NCI-H1436 (cell line): Measurements from ENCODE around the gene SAYSD1.

Experiments used
- DNase-seq: peaks from one replicate; lab custom pipeline; 2025; lab: John Stamatoyannopoulos, UW

The SAYSD1 gene

DNA sequence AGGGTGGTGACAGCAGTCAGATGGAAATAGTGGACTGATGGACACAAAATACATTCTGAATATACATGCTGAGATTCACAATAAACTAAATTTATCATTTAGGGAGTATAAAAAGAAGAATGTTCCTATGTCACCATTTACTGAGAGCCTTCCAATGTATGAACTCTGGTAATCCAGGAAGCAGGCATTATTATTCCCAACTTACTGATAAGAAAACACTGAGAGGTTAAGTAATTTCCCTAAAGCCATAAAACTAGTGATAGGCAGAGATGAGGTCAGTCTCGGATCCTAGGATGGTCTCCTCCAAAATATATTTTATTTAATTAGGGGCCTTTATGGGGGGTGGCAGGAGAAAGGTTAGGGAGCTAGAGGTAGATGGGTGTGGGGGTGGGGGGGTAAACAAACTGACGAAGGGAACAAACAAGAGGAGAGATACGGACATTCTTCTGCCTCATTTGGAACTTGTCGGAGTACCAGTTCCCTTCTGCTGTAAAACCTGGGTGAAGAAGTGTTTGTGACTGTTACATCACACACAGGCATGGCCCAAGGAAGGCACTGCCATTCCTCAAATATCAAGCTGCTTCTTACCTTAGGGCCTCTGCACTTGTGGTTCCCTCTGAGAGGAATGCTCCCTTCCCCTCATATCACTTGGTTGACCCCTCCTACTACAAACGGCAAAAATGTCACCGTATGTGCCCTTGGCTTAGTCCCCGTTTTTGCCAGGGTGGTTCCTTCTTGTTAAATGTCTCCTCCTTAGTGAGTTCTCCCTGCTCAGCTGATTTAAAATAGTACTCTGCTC, 6.7 kb downstream of the SAYSD1 start:
- no peak for DNase-seq

- DNase-seq = no peak
These were observed 7.3 kb downstream of the SAYSD1 start for GRCh38 chr6:39107641-39108040.

- DNase-seq = no peak
These were observed 8.0 kb downstream of the SAYSD1 start for GRCh38 chr6:39107034-39107433.

- DNase-seq = no peak
These were observed 10.5 kb downstream of the SAYSD1 start for GRCh38 chr6:39104528-39104927.

- DNase-seq = no peak
These were observed 12.2 kb downstream of the SAYSD1 start for GRCh38 chr6:39102821-39103136.

GRCh38 chr6:39102071-39102820, 12.7 kb downstream of the SAYSD1 start:
- DNase-seq = no peak

DNA sequence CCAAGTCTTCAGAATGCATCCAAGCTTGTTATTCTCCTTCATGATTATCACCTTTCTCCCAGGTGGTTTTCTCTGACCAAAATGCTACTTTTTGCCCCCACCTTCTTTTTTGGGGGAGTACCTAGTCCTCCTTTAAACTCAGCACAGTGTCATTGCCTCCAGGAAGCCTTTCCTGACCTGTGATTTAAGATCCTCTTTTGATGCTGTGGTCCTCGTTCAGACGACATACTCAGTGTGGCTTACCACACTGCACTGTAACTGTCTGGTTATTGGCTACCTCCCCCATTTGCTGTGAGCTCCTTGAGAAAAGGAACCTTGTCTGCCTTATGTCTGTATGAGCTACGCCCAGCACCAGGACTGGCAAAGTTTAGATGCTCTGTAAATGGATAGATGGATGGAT, 14.6 kb downstream of the SAYSD1 start:
- DNase-seq = no peak

DNA sequence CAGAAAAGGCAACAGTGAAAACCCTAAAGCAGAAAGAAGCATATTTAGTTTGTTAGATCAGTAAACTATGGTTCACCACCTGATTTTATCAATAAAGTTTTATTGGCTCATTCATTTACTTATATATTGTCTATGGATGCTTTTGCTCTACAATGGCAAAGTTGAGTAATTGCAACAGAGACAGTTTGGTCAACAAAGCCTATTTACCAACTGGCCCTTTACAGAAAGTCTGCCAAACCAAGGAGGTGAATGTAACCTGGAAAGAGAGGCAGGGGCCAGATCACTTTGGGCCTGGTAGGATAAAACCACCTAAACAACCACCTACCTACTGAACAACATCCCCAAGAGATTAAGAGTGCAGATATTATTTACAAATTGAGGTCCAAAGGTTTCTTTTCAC, 19.4 kb downstream of the SAYSD1 start:
- DNase-seq = no peak

DNA sequence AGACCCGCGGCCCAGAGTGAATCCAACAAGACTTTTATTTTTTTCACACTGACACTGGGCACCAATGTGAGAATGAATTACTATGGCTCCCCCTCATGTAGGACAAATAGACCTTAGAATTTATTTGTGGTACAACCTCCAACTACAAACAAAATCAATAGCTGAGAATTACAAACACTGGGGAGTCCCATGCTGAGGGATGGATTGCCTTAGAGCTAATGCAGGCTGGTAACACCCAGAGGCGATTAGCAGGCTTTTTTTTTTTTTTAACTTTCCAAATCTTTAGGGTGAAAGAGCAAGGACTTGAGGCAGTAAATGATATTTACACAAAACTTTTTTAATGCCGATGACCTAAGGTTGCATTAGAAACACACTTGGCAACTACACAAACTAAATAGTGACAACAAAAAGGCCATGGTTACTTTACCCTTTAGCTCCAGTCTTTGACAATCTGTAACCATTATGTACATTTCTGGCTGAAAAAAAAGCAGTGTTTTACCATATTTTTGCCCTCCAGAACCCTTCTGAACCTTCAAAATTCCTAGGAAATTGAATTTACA, 21.8 kb downstream of the SAYSD1 start:
- no peak for DNase-seq

- DNase-seq = peak; percentile 43
These were observed 22.9 kb downstream of the SAYSD1 start for GRCh38 chr6:39092124-39092523.

DNA sequence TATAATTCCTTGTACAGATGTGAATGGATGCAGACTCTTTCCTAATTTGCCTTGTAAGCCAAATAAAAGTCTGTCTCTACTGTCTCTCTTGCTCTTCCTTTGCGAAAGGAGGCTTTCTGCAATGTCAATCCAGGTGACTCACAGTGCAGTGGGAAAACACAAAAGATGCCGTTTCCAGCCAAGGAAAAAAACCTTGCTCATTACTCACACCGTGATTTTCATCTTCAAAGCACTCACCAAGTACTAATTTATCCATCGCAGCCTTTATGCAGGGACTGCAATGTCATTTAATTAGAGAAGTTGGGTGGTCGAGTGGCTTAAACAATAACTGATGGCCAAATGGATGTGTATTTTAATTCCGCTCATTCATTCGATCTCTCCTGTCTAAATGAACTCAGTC, 23.8 kb downstream of the SAYSD1 start:
- peak; percentile 82 for DNase-seq

DNA sequence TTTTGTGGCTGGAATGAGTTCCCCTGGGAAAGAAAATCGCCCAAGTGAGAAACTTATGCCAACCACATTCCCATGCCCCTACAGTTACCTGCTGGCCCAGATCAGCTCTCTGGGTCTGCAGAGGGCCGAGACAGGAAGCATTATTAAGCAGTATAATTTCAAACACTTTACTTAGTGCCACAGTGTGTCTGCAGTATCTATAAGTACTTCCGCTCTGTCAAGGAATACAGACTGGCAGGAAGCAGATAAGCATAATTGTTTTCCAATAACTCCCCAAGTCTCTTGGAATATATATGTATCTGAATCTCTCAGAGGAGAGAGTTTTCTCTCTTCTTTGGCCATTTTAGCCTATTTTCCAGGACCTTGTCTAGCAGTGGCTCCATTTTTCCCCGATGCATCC, 24.9 kb downstream of the SAYSD1 start:
- DNase-seq = no peak

DNA sequence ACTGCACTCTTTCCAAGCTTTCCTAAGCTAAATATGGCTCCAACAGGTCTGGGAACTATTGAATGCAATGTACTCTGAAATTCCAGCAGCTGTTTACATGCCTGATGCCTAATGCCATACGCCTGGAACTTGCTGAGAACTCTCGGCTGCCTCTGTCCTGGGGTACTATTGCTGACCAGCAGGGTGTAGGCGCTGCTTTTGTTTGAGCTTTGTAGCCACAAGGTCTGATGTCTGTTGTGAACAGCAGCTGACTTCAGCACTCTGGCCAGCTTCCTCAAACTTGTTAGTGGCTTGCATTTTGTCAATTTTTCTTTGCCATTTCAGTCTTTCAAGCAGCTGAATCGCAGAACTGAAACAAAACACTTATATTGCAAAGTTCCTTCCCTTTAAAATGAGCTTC, 26.7 kb downstream of the SAYSD1 start:
- DNase-seq = no peak

DNA sequence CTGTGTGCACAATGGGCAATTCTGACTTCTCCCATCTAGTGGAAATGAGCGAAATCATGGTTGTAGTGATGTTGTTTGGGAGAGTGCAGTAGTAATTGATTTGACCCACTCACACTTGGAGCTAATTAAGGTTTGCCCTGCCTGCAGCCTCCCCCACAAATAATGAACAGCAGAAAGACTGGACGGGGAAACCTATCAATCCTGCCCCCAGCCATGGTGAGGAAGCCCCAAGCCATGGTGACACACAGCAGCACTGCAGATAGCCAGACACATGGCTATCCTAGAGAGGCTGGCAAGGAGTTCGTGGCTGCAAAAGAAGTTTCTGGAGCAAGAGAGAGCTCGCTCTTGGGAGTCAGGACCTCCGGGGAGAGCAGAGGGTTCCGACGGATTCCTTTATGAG, 27.8 kb downstream of the SAYSD1 start:
- no peak for DNase-seq

DNA sequence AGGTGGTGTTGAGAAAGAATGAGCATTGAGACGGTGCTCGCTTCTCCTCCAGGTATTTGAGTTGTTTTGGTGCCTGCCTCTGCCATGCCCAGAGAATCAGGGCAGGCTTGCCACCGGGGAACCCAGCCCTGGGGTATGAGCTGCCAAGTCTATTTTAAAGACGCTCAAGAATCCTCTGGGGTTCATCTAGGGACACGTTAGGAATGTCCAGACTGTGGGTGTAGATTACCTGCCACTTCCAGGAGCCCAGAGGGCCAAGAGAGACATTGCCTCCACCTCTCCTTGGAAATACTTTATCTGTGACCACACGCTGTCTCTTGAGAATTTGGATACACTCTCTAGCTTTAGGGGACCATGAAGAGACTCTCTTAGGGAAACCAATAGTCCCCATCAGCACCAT, 28.3 kb downstream of the SAYSD1 start:
- DNase-seq = no peak

- DNase-seq = no peak
These were observed 28.7 kb downstream of the SAYSD1 start for GRCh38 chr6:39086294-39086693.

- DNase-seq = no peak
These were observed 29.7 kb downstream of the SAYSD1 start for GRCh38 chr6:39085129-39085797.

GRCh38 chr6:39084506-39084905, 30.5 kb downstream of the SAYSD1 start:
- no peak for DNase-seq

- DNase-seq = no peak
These were observed 31.8 kb downstream of the SAYSD1 start for GRCh38 chr6:39083231-39083634.

- DNase-seq = no peak
These were observed 32.7 kb downstream of the SAYSD1 start for GRCh38 chr6:39082310-39082709.

- DNase-seq = no peak
These were observed 34.6 kb downstream of the SAYSD1 start for GRCh38 chr6:39080246-39080875.
